ENCODE data around the gene TTC9B. TPM values are rescaled to one million over a fixed set of nuclear protein-coding genes. Genes with fewer than 3 reads are reported as not detected.

The TTC9B gene
- total RNA-seq, 1 experiment from 2014 or later: not detected

- no peak for DNase-seq (ENCODE audit: low read depth)
- in situ Hi-C loops (cut with HindIII; ENCODE audit: low pct_unique_long_range_greater_than_20kb, low sequenced_read_pairs): no loop called here
Observed at GRCh38 chr19:40236366-40236765, 18.2 kb upstream of the TTC9B start.

GRCh38 chr19:40236026-40236355 lies 17.8 kb upstream of the TTC9B start:
- in situ Hi-C loops (cut with HindIII; ENCODE audit: low pct_unique_long_range_greater_than_20kb, low sequenced_read_pairs): no loop called here

GRCh38 chr19:40235238-40236025 lies 17.2 kb upstream of the TTC9B start:
- in situ Hi-C loops (cut with HindIII; ENCODE audit: low pct_unique_long_range_greater_than_20kb, low sequenced_read_pairs): no loop called here
- no peak for DNase-seq (ENCODE audit: low read depth)

More at GRCh38 chr19:40236026-40236355, 17.8 kb upstream of the TTC9B start:
- DNase-seq (ENCODE audit: low read depth): no peak

DNA sequence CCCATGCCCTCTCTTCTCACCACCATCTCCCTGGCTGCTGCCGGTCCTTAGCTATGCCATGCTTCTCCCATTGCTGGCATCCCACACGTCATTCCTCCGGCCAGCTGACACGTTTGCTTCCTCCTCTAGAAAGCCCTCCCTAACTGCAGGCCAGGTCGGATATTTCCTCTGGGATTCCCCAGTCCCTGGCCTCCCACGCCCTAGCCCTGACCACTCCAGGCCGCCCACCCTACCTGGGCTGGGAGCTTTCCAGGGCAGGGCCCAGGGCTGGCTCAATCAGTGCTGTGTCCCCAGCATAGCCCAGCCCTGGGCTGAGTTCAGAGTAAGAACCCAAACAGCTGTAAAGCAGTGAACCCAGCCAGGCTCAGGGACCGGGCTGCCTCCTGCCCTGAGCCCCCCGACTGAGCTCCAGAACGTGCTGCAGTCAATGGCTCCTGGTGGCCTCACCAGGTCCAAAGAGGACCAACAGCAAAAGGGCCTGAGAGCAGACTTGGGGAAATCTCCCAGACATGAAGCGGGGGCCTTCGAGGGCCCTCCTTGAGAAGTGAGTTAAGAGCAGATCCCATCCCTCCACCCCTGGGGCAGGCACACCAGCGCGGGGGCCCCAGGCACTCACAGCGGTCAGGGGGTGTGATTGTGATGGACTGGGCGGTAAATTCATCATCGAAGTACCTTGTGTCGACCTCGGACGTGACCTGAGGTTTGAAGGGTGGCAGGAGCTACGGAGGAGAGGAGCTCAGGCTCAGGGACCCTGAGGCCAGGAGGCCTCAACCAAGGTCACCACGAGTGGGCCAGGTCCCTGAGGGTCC lies 16.4 kb upstream of the TTC9B start:
- in situ Hi-C loops (cut with HindIII; ENCODE audit: low pct_unique_long_range_greater_than_20kb, low sequenced_read_pairs): no loop called here
- no peak for DNase-seq (ENCODE audit: low read depth)

GRCh38 chr19:40233811-40234389 lies 15.7 kb upstream of the TTC9B start:
- in situ Hi-C loops (cut with HindIII; ENCODE audit: low pct_unique_long_range_greater_than_20kb, low sequenced_read_pairs): no loop called here
- DNase-seq (ENCODE audit: low read depth): no peak

DNA sequence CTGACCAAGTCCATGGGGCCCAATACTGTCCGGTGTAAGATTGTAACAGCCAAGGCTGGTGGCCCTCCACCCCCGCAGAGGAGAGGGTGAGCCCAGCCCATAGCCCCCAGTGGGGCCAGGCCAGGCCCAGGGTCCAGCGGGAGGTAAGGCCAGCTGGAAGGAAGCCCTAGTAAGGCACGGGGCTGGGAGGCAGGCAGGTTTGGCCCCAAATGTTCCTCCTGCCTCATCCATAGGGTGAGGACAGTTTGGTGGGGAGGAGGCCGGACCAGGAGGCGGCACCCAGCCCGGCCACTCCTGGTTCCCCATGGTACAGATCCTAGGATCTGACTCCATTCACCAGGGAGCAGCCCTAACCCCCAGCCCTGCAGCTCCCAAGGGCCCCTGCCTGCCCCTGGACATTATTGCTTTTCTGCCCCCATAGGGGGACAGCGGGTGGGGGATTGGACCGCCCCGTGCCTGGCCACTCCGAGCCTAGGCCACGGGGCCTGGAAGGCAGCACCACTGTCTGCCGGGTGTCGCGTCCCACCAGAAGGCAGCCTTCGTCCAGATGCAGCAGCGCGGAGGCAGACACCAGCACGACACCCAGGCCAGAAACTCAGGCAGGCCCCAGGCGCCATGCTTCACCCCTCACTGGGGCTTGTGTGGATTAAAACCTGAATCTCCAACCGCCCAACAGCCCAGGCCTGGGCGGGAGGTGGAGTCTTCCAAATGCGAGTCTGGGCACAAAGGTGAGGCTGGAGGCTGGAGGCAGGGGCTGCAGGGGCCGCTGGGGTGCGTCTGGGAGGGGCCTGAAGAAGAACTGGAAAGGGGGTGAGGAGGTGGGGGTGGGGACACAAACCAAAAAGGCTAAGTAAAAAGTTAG lies 15.0 kb upstream of the TTC9B start:
- in situ Hi-C loops (cut with HindIII; ENCODE audit: low pct_unique_long_range_greater_than_20kb, low sequenced_read_pairs): no loop called here
- no peak for DNase-seq (ENCODE audit: low read depth)

DNA sequence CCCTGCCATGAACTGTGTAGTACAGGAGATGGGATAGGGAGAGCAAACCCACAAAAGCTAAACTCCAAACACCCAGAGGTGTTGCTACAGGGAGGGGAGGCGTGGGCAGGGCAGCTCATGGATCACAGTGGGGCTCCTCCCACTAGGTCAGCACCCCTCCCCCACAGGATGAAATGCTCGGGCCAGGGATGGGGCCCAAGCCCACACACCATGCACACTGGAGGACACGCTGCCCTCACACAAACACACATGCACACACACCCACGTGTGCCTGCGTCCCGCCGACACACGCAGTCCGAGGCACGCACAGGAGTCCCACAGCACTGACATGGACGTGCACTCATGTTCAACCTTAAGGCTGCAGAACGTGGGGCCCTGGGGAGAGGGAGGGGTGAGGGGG lies 14.3 kb upstream of the TTC9B start:
- no peak for DNase-seq (ENCODE audit: low read depth)
- in situ Hi-C loops (cut with HindIII; ENCODE audit: low pct_unique_long_range_greater_than_20kb, low sequenced_read_pairs): no loop called here

DNA sequence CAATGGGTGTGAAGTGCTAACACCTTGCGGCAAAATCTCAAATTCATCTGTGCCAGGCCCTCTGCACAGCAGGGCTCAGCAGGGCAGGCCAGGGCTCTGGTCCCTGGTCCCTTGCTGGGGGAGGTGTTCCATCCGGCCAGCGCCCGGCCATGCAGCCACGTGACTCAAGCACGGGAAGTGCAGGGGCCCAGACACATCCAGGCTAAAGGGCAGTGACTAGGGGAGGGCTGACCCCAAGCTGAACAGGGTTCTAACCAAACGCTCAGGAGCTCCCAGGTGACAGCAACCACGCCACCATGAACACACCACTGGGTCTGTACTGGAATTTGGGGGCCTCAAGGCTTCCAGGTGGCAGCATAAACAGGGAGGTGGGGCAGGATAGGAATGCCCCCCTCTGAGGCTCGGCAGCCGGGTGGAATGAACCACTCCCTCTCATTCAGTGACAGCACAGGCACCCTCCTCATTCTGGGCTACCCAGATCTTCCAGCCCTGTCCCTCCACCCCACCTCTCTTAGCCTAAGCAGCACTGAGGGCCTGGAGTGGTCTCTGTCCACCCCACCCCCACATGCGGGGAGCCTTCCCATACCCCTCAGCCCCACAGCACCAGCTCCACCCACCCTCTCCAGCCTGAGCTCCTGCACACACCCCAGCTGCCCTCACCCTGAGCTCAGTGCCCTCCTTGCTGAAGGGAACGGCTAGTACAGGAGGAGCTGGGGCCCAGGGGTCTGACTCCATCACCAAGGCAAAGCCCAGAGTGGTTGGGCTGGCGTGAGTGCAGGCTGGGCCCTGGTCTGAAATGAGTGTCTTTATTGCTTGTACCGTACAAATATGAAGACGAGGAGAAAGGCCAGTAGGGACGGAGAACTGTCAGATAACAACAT lies 13.6 kb upstream of the TTC9B start:
- in situ Hi-C loops (cut with HindIII; ENCODE audit: low pct_unique_long_range_greater_than_20kb, low sequenced_read_pairs): no loop called here
- DNase-seq (ENCODE audit: low read depth): peak; percentile 29

DNA sequence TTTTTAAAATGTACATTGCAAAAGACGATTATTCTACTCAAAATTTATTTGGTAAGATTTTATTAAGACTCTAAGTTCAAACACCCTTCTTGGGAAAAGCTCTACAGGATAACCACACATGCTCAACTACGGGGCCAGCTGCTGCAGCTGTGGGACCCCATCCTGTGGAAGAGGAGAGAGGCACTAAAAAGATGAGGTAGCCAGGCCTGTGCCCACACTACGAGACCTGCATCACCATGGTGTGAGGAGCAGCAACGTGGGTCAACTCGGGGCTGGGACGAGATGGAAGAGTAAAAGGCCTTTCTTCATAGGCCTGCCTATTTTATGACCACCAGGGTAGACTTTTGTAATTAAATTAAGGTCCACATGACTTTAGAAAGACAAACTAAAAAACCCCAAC lies 12.9 kb upstream of the TTC9B start:
- DNase-seq (ENCODE audit: low read depth): no peak
- in situ Hi-C loops (cut with HindIII; ENCODE audit: low pct_unique_long_range_greater_than_20kb, low sequenced_read_pairs): no loop called here

DNA sequence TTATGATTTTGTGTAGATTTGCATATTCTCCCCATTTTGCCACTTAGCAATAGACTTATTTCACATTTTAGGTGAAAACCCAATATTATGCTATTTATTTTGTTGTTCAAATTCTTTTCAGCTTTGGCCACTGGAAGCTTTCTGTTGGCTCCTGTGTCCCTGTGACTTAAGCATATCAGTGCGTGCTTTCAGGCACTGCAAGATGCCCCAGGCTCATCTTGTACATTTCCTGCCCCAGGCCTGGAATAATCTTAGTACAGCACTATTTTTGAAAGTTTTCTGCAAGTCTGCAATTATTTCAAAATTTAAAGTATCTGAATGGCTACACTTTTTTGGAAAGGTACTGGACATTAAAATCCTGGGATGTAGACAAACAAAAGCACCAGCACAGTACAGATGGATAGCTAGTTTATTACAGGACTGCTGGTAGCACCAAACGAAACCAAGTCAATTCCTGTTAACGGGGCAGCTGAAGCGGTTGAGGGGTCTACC lies 11.8 kb upstream of the TTC9B start:
- in situ Hi-C loops (cut with HindIII; ENCODE audit: low pct_unique_long_range_greater_than_20kb, low sequenced_read_pairs): no loop called here
- DNase-seq (ENCODE audit: low read depth): no peak

- in situ Hi-C loops (cut with HindIII; ENCODE audit: low pct_unique_long_range_greater_than_20kb, low sequenced_read_pairs): no loop called here
- DNase-seq (ENCODE audit: low read depth): peak; percentile 55
Observed at GRCh38 chr19:40229484-40229883, 11.3 kb upstream of the TTC9B start.

DNA sequence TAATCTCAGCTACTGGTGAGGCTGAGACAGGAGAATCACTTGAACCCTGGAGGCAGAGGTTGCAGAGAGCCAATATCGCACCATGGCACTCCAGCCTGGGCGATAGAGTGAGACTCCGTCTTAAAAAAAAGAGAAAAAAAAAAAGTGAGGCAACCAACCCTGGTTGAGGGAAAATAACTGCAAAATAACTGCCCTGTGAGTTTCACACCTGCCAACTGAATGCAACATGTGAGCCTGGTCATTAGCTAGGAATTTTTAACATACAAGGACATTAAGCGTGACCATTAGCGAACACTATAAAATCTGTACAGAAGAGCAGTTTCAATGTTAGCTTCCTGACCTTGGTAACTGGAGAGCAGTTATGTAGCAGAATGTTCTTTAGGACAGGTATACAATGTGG lies 10.7 kb upstream of the TTC9B start:
- DNase-seq (ENCODE audit: low read depth): no peak
- in situ Hi-C loops (cut with HindIII; ENCODE audit: low pct_unique_long_range_greater_than_20kb, low sequenced_read_pairs): no loop called here

- no peak for DNase-seq (ENCODE audit: low read depth)
- in situ Hi-C loops (cut with HindIII; ENCODE audit: low pct_unique_long_range_greater_than_20kb, low sequenced_read_pairs): no loop called here
Observed at GRCh38 chr19:40228346-40228745, 10.2 kb upstream of the TTC9B start.

DNA sequence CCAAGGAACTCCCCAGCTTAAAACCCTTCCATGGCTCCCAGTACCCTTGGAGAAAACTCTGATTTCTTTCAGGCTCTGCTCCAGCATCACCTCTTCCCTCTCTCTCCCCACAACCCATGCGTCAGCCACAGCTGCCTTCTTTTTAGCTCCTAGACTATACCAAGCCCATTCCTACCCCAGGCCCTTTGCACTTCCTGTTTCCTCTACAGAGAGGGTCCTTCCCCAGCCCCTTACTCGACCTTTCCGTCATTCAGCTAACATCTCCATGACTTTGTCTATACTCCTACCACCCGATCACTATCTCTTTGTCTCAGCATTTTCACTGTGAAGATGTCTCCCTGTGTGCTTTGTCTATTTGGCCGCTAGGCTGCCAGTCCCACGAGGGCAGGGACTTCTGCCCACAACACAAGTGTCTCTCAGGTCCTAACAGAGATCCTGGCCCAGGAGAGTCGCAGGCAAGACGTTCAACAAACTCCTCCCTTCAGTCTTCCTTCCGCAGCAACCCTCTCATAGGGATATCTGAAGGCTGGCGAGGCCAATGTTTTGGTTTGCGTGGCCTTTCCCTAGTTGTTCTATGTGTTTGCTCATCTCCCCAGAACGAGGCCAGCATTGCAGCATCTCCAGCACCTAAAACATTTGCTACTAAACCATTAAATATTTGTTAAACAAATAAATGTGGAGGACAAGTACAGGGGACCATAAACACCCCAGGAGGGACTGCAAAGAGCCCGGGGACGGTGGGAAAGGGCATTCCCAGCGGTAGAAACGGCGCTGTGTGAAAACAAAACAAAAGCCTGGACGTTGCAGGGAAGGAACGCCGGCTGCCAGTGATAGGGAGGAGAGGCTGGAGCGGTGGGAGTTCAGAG lies 7.5 kb upstream of the TTC9B start:
- no peak for DNase-seq (ENCODE audit: low read depth)
- in situ Hi-C loops (cut with HindIII; ENCODE audit: low pct_unique_long_range_greater_than_20kb, low sequenced_read_pairs): no loop called here

DNA sequence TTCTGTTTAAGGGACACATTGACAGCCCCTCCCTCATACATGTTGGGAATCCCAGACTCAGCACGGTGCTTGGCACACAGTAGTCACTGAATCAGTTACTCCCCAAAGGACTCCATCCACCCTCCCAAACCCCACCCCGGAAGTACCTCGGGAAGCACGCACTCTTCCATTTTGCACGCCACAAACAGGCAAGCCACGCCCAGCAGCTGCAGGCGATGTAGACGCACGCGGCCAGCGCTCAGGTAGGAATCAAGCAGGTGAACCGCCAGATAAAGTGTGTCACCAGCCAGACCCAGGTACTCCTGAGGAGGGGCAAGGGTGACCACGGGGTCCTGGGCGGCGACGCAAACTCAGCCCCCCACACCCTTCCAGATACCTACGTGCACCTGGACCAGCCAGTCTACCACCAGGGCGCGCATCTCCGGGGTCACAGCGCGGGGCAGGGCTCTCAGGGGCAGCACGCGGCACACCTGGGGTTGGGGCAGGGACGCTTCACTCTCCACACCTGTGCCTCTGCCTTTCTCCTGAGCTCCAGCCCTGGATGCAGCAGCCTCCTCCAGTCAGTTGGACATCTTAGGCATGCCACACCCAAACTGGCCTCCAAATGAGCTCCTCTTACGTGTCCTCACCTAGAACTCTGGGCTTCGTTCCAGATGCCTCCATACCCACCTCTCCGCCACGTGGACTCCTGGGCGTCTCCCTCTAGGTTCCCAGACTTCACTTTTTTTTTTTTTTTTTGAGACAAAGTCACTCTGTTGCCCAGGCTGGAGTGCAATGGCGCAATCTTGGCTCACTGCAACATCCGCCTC lies 6.4 kb upstream of the TTC9B start:
- in situ Hi-C loops (cut with HindIII; ENCODE audit: low pct_unique_long_range_greater_than_20kb, low sequenced_read_pairs): no loop called here
- no peak for DNase-seq (ENCODE audit: low read depth)

Measured in Caki2 (cell line).